ENCODE data around the gene CWC27. TPM values are rescaled to one million over a fixed set of nuclear protein-coding genes. Genes with fewer than 3 reads are reported as not detected.

CWC27 gene
- total RNA-seq, 1 donor from 2014 or later, result 16.3 TPM

DNA sequence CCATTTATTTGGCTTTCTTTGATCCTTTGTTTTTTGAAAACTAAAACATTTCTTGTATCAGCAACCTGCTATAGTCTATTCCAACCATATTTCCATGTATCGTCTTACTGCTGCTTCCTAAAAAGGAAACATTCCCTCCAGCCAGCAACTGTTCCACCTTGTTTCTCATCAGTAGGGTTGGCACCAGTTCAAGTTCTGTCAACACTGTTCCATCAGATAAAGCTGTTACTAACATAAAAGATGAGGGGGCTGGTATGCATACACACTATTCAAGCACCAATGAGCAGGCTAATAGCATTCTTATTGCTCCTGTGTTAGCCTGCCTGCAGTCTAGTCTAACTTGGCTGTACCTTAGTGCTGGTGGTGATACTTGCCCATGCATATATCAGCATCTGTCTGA lies 178.3 kb downstream of the CWC27 start:
- no peak for ATAC-seq
- TF ChIP-seq, protein P1, sequence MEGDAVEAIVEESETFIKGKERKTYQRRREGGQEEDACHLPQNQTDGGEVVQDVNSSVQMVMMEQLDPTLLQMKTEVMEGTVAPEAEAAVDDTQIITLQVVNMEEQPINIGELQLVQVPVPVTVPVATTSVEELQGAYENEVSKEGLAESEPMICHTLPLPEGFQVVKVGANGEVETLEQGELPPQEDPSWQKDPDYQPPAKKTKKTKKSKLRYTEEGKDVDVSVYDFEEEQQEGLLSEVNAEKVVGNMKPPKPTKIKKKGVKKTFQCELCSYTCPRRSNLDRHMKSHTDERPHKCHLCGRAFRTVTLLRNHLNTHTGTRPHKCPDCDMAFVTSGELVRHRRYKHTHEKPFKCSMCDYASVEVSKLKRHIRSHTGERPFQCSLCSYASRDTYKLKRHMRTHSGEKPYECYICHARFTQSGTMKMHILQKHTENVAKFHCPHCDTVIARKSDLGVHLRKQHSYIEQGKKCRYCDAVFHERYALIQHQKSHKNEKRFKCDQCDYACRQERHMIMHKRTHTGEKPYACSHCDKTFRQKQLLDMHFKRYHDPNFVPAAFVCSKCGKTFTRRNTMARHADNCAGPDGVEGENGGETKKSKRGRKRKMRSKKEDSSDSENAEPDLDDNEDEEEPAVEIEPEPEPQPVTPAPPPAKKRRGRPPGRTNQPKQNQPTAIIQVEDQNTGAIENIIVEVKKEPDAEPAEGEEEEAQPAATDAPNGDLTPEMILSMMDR (IDR thresholded peaks at IDR 0.05), result no peak
- no peak for DNase-seq
- Histone ChIP-seq H3K27me3 (no peaks in the 10 kb centered on the region), H3K27ac (no peak overlapping the region), H3K36me3 (no peaks in the 10 kb centered on the region), H3K4me3 (no peak overlapping the region), H3K4me1 (no peaks in the 10 kb centered on the region), H3K9me3 (no peaks in the 10 kb centered on the region)
- intact Hi-C loops (cut with DNase I), result no loop called here

DNA sequence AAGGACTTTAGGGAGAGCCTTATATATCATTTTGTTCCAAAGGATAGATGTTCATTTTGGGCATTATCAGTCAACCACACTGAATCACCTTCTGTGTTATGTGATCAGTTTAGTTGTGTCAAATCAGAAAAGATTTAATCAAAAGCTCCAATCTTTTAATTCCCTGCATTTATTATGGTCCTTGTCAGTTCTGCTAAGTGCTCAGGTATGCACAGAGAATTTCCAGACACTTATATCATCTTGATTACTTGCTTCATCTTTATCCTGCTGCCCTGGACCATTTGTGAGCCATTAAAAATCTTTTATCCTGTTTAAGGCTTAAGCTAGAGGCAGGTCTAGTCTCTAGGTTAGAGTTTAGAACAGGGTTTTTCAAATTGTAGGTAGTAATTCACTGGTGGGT lies 179.1 kb downstream of the CWC27 start:
- no peak overlapping the region for H3K27ac ChIP-seq
- TF ChIP-seq, protein P1 (IDR thresholded peaks at IDR 0.05), result no peak
- intact Hi-C loops (cut with DNase I), result no loop called here

DNA sequence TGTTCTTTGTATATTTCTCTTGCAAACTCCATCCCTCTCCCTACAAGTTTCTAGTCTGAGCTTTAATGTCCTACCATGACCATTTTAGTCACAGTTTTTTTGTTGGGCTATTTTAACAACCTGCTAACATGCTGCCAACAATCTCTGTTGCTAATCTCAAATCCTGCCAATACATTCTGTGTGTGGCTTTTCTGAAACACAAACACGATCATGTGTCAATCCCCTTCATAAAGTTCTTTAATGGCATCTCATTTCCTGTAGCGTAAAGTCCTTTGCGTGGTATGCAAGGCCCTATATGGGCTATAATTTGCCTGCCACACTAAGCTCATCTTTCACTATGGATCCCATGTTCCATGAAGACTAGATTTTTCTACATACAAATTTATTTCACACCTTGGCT lies 180.6 kb downstream of the CWC27 start:
- no peak overlapping the region for H3K4me3 ChIP-seq
- intact Hi-C loops (cut with DNase I), result no loop called here
- ATAC-seq (no peak), DNase-seq (no peak)
- H3K27ac ChIP-seq, result no peak overlapping the region
- no peaks in the 10 kb centered on the region for H3K36me3 ChIP-seq
- no peaks in the 10 kb centered on the region for H3K4me1 ChIP-seq
- H3K27me3 ChIP-seq, result no peaks in the 10 kb centered on the region
- H3K9me3 ChIP-seq, result no peaks in the 10 kb centered on the region
- TF ChIP-seq, protein P1 (IDR thresholded peaks at IDR 0.05), result no peak

More for the DNA sequence above, 179.1 kb downstream of the CWC27 start:
- DNase-seq (no peak), ATAC-seq (no peak)
- no peak overlapping the region for H3K4me3 ChIP-seq
- no peaks in the 10 kb centered on the region for H3K4me1 ChIP-seq
- H3K27me3 ChIP-seq, result no peaks in the 10 kb centered on the region
- no peaks in the 10 kb centered on the region for H3K9me3 ChIP-seq
- no peaks in the 10 kb centered on the region for H3K36me3 ChIP-seq

DNA sequence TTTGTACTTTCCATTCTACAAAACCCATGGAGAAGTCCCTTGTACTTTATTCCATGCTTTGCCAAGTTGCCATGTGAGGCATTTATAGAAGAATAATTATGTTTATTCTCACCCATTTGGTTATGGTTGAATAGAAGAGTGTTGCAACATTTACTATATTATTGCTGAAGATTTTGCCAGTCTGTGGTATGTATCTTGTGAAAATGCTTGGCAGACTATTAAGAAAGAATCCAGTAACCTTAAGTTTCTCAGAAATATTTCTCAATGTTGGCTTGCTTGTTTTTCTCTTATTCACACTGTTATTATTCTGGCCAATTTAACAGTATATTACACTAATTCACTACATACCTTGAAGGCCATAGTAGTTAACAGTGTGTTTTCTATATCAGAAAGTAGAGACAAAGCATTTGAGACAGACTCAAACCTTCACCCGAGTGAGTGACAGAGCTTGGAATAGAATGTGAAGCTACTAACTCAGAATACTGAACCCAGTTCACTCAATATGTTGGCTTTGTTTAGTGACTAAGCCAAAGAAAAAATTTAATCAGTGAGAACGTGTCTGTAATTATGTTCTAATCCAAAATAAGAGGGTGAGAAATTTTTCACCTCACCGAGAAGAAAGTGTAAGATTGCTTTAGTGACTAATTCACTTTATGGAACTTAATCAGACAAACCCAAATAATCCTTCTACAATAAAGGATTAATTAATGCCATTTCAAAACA lies 184.4 kb downstream of the CWC27 start:
- Histone ChIP-seq H3K27ac (no peak overlapping the region), H3K4me3 (no peak overlapping the region), H3K27me3 (no peaks in the 10 kb centered on the region), H3K9me3 (no peaks in the 10 kb centered on the region), H3K4me1 (no peaks in the 10 kb centered on the region), H3K36me3 (no peaks in the 10 kb centered on the region)
- intact Hi-C loops (cut with DNase I), result no loop called here
- ATAC-seq, result no peak
- DNase-seq, result no peak
- TF ChIP-seq, protein P1 (IDR thresholded peaks at IDR 0.05), result no peak

DNA sequence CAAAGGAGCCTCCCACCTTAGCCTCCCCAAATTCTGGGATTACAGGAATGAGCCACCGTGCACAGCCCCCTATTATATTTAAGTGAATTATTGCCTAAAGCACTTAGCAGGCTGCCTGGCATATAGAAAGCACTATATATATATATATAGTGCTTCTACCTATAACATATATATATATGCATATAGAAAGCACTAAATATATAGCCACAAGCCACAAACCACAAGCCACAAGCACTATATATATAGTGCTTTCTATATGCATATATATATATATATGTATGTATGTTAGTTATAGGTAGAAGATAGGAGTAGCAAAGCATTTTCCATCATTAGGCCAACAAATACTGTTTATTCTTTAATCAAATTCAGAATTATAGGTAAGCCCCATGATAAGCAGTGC lies 185.8 kb downstream of the CWC27 start:
- no peaks in the 10 kb centered on the region for H3K36me3 ChIP-seq
- intact Hi-C loops (cut with DNase I), result no loop called here
- H3K4me1 ChIP-seq, result no peaks in the 10 kb centered on the region
- TF ChIP-seq, protein P1 (IDR thresholded peaks at IDR 0.05), result no peak
- no peak overlapping the region for H3K4me3 ChIP-seq
- H3K9me3 ChIP-seq, result no peaks in the 10 kb centered on the region
- no peak for DNase-seq
- ATAC-seq, result no peak
- H3K27me3 ChIP-seq, result no peaks in the 10 kb centered on the region
- H3K27ac ChIP-seq, result no peak overlapping the region
